HepG2 (cell line): ENCODE measurements around the gene TP53I3. TPM values are rescaled to one million over a fixed set of nuclear protein-coding genes. Genes with fewer than 3 reads are reported as not detected.

Experiments used
- HOXA9 ChIP-seq: sonication (generic); formaldehyde crosslinking; IDR thresholded peaks from 2 replicates; pipeline ENCODE4 v1.8.1; 2022; ENCODE audit warnings: missing genetic modification reagents, mild to moderate bottlenecking, moderate library complexity, borderline replicate concordance
- MED13 ChIP-seq: sonication (generic); formaldehyde crosslinking; IDR thresholded peaks from 2 replicates; pipeline ENCODE4 v1.5.0; 2020; ENCODE audit warnings: missing genetic modification reagents
- NBN ChIP-seq: fragments of 450-650 bp; conservative IDR thresholded peaks from 2 replicates; pipeline ENCODE4 v1.6.1; 2017
- RBM22 ChIP-seq: fragments of 200-400 bp; formaldehyde crosslinking; optimal IDR thresholded peaks from 2 replicates; pipeline ENCODE3; 2017; ENCODE audit warnings: mild to moderate bottlenecking, low read length, moderate library complexity
- ZFP62 ChIP-seq: sonication (generic); formaldehyde crosslinking; IDR thresholded peaks from 2 replicates; pipeline ENCODE4 v1.4.0; 2020; ENCODE audit warnings: missing genetic modification reagents
- ZNF253 ChIP-seq: sonication (generic); formaldehyde crosslinking; IDR thresholded peaks from 2 replicates; pipeline ENCODE4 v1.8.0; 2022; ENCODE audit warnings: mild to moderate bottlenecking, missing genetic modification reagents, borderline replicate concordance
- ZNF274 ChIP-seq: sonication (generic); formaldehyde crosslinking; IDR thresholded peaks from 2 replicates; pipeline ENCODE4 v1.5.1; 2020; ENCODE audit warnings: mild to moderate bottlenecking, missing genetic modification reagents
- ZNF547 ChIP-seq: sonication (generic); formaldehyde crosslinking; IDR thresholded peaks from 2 replicates; pipeline ENCODE4 v1.5.1; 2020; ENCODE audit warnings: mild to moderate bottlenecking, missing genetic modification reagents
- ZNF549 ChIP-seq: sonication (generic); formaldehyde crosslinking; IDR thresholded peaks from 2 replicates; pipeline ENCODE4 v1.5.0; 2020; ENCODE audit warnings: missing genetic modification reagents
- ZNF556 ChIP-seq: sonication (generic); formaldehyde crosslinking; IDR thresholded peaks from 2 replicates; pipeline ENCODE4 v1.4.0; 2020; ENCODE audit warnings: mild to moderate bottlenecking, missing genetic modification reagents, borderline replicate concordance
- ZNF776 ChIP-seq: sonication (generic); formaldehyde crosslinking; IDR thresholded peaks from 2 replicates; pipeline ENCODE4 v1.4.0; 2020; ENCODE audit warnings: mild to moderate bottlenecking, missing genetic modification reagents
- ZNF879 ChIP-seq: sonication (generic); formaldehyde crosslinking; IDR thresholded peaks from 2 replicates; pipeline ENCODE4 v1.8.1; 2023; ENCODE audit warnings: missing genetic modification reagents
- ZSCAN21 ChIP-seq: sonication (generic); formaldehyde crosslinking; IDR thresholded peaks from 2 replicates; pipeline ENCODE4 v1.8.0; 2022; ENCODE audit warnings: mild to moderate bottlenecking, missing genetic modification reagents, moderate library complexity, borderline replicate concordance
- ZSCAN31 ChIP-seq: sonication (generic); formaldehyde crosslinking; IDR thresholded peaks from 2 replicates; pipeline ENCODE4 v1.5.0; 2020; ENCODE audit warnings: low read depth, mild to moderate bottlenecking, missing genetic modification reagents
- polyA plus RNA-seq, 8 experiments: library from polyadenylated mRNA; depleted of rRNA in 3 of 8; stranded (reverse) in 7 of 8; unstranded in 1 of 8; fragments of >200 nt; fragmentation: Illumina TruSeq in 4 of 8; extraction: Trizol in 4 of 8; gene quantifications; 2 replicates each; pipeline versions ENCODE4 v1.2.1 to v1.2.3, GENCODE V29; 2011 to 2016; ENCODE audit warnings: low read depth in 4 of 8, missing spikeins in 1 of 8, mixed read lengths in 1 of 8; ENCODE audit not compliant: insufficient read depth in 1 of 8
- total RNA-seq, 5 experiments: library from RNA; depleted of rRNA; stranded (reverse); fragments of >200 nt; fragmentation: Illumina TruSeq; extraction: Trizol; gene quantifications; 2 replicates each; pipeline ENCODE4 v1.2.3, GENCODE V29; 2016; ENCODE audit warnings: low read depth in 1 of 5
- TF ChIP-seq, protein P1 (sequence below): IDR thresholded peaks from 2 replicates; pipeline ENCODE4 v1.6.1; 2016; ENCODE audit warnings: low read depth
- TF ChIP-seq, protein P2 (sequence below): sonication (generic); formaldehyde crosslinking; IDR thresholded peaks from 2 replicates; pipeline ENCODE4 v1.4.0; 2020; ENCODE audit warnings: missing genetic modification reagents
- TF ChIP-seq, protein P3 (sequence below): fragments of 450-650 bp; IDR thresholded peaks from 2 replicates; pipeline ENCODE4 v1.6.1; 2017; ENCODE audit warnings: mild to moderate bottlenecking
- TF ChIP-seq, protein P4 (sequence below): sonication (generic); formaldehyde crosslinking; IDR thresholded peaks from 2 replicates; pipeline ENCODE4 v1.4.0; 2020; ENCODE audit warnings: mild to moderate bottlenecking, low read depth, missing genetic modification reagents
- TF ChIP-seq, protein P5 (sequence below): sonication (generic); formaldehyde crosslinking; IDR thresholded peaks from 2 replicates; pipeline ENCODE4 v1.5.0; 2020; ENCODE audit warnings: mild to moderate bottlenecking, missing genetic modification reagents

Gene TP53I3
- total and polyA plus RNA-seq, 2 of the 13 experiments (the other 11 are each of a cell fraction or from before 2014, with no cell fraction given) = 25.0 to 44.1 TPM

DNA sequence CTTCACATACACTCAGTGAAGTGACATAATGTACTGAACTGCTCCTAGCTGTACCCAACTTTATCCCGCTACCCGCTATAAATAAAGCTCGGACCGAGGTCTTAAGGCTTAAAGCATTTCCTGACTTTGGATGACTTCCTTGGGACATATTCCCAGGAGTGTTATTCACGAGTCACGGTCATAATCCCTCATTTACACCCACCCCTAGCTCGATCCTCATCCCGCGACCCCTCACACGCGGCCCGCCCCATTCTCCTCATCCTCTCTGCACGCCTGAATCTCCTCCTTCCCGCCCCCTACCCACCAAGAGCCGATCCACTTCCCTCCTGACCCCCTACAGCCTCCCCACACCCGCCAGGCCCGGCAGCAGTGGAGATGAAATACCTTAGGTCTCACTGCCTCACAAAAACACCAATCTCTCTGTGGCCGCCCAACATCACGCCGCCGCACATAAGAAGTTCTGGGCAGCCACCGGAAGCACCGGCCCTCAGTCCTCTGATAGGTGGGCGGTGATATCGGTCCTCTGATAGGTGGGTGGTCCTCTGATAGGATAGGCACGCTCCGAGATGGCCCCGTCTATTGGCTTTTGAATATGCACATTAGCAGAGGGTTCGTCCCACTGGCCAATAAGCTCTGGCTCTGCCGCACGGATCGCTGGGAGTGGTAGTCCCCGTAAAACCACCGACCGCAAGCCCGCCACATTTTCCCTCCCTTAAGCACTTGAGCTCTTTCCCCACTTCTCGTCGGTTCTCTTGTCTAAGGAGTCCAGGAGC is 37.5 kb downstream of the TP53I3 start, which contains the start of gene WDCP (continued):
- TF ChIP-seq, protein P1, sequence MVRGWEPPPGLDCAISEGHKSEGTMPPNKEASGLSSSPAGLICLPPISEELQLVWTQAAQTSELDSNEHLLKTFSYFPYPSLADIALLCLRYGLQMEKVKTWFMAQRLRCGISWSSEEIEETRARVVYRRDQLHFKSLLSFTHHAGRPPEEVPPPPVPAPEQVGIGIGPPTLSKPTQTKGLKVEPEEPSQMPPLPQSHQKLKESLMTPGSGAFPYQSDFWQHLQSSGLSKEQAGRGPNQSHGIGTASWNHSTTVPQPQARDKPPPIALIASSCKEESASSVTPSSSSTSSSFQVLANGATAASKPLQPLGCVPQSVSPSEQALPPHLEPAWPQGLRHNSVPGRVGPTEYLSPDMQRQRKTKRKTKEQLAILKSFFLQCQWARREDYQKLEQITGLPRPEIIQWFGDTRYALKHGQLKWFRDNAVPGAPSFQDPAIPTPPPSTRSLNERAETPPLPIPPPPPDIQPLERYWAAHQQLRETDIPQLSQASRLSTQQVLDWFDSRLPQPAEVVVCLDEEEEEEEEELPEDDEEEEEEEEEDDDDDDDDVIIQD = no peak
- TF ChIP-seq ZNF547 (CRISPR knock-in tag) (peak; percentile 65), RBM22 (no peak), ZFP62 (CRISPR knock-in tag) (no peak), ZSCAN31 (peak; percentile 80; the same call in 1 of the 2 replicates), HOXA9 (CRISPR knock-in tag) (no peak), ZNF274 (CRISPR knock-in tag) (peak; percentile 47; the same call in 1 of the 2 replicates), ZNF253 (CRISPR knock-in tag) (no peak), ZNF549 (CRISPR knock-in tag) (no peak), NBN (0 out of 2 replicates have a peak, but pooled peaks have one; percentile 80), MED13 (0 out of 2 replicates have a peak, but pooled peaks have one; percentile 30), ZSCAN21 (CRISPR knock-in tag) (peak; percentile 70), ZNF776 (CRISPR knock-in tag) (peak; percentile 83), ZNF556 (CRISPR knock-in tag) (no peak; the same call in 1 of the 2 replicates), ZNF879 (CRISPR knock-in tag) (no peak)
- TF ChIP-seq, protein P2, sequence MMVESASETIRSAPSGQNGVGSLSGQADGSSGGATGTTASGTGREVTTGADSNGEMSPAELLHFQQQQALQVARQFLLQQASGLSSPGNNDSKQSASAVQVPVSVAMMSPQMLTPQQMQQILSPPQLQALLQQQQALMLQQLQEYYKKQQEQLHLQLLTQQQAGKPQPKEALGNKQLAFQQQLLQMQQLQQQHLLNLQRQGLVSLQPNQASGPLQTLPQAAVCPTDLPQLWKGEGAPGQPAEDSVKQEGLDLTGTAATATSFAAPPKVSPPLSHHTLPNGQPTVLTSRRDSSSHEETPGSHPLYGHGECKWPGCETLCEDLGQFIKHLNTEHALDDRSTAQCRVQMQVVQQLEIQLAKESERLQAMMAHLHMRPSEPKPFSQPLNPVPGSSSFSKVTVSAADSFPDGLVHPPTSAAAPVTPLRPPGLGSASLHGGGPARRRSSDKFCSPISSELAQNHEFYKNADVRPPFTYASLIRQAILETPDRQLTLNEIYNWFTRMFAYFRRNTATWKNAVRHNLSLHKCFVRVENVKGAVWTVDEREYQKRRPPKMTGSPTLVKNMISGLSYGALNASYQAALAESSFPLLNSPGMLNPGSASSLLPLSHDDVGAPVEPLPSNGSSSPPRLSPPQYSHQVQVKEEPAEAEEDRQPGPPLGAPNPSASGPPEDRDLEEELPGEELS (CRISPR knock-in tag) = peak; percentile 38; the same call in 1 of the 2 replicates
- TF ChIP-seq, protein P3, sequence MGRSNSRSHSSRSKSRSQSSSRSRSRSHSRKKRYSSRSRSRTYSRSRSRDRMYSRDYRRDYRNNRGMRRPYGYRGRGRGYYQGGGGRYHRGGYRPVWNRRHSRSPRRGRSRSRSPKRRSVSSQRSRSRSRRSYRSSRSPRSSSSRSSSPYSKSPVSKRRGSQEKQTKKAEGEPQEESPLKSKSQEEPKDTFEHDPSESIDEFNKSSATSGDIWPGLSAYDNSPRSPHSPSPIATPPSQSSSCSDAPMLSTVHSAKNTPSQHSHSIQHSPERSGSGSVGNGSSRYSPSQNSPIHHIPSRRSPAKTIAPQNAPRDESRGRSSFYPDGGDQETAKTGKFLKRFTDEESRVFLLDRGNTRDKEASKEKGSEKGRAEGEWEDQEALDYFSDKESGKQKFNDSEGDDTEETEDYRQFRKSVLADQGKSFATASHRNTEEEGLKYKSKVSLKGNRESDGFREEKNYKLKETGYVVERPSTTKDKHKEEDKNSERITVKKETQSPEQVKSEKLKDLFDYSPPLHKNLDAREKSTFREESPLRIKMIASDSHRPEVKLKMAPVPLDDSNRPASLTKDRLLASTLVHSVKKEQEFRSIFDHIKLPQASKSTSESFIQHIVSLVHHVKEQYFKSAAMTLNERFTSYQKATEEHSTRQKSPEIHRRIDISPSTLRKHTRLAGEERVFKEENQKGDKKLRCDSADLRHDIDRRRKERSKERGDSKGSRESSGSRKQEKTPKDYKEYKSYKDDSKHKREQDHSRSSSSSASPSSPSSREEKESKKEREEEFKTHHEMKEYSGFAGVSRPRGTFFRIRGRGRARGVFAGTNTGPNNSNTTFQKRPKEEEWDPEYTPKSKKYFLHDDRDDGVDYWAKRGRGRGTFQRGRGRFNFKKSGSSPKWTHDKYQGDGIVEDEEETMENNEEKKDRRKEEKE = no peak
- TF ChIP-seq, protein P4, sequence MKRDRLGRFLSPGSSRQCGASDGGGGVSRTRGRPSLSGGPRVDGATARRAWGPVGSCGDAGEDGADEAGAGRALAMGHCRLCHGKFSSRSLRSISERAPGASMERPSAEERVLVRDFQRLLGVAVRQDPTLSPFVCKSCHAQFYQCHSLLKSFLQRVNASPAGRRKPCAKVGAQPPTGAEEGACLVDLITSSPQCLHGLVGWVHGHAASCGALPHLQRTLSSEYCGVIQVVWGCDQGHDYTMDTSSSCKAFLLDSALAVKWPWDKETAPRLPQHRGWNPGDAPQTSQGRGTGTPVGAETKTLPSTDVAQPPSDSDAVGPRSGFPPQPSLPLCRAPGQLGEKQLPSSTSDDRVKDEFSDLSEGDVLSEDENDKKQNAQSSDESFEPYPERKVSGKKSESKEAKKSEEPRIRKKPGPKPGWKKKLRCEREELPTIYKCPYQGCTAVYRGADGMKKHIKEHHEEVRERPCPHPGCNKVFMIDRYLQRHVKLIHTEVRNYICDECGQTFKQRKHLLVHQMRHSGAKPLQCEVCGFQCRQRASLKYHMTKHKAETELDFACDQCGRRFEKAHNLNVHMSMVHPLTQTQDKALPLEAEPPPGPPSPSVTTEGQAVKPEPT (CRISPR knock-in tag) = 0 out of 2 replicates have a peak, but pooled peaks have one; percentile 46
- TF ChIP-seq, protein P5, sequence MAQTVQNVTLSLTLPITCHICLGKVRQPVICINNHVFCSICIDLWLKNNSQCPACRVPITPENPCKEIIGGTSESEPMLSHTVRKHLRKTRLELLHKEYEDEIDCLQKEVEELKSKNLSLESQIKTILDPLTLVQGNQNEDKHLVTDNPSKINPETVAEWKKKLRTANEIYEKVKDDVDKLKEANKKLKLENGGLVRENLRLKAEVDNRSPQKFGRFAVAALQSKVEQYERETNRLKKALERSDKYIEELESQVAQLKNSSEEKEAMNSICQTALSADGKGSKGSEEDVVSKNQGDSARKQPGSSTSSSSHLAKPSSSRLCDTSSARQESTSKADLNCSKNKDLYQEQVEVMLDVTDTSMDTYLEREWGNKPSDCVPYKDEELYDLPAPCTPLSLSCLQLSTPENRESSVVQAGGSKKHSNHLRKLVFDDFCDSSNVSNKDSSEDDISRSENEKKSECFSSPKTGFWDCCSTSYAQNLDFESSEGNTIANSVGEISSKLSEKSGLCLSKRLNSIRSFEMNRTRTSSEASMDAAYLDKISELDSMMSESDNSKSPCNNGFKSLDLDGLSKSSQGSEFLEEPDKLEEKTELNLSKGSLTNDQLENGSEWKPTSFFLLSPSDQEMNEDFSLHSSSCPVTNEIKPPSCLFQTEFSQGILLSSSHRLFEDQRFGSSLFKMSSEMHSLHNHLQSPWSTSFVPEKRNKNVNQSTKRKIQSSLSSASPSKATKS (CRISPR knock-in tag) = no peak
